ENCODE measurements around the gene SLC12A7.

The SLC12A7 gene

GRCh38 chr5:1107167-1108022 is 4.5 kb downstream of the SLC12A7 start:
- Histone ChIP-seq H3K9ac (ENCODE audit: low read depth, low read length, poor library complexity, severe bottlenecking) (no peak overlapping the region), H3K4me2 (ENCODE audit: low read depth, low read length, poor library complexity, severe bottlenecking) (peak overlapping the region; percentile 5), H3K9me2 (replicated peaks; ENCODE audit: low read depth, low read length) (no peaks in the 10 kb centered on the region), H3K27me3 (ENCODE audit: insufficient read depth, low read length, poor library complexity, severe bottlenecking) (no peaks in the 10 kb centered on the region), H3K4me1 (ENCODE audit: insufficient read depth, low read length, poor library complexity, severe bottlenecking) (peaks cover 50% of the 10 kb centered on the region), H3K79me2 (ENCODE audit: insufficient read depth, low read length) (peaks cover 45% of the 10 kb centered on the region; the same call in 1 of the 2 replicates), H3K36me3 (ENCODE audit: insufficient read depth, low read length) (no peaks in the 10 kb centered on the region), H3F3A (ENCODE audit: low read depth) (no peaks in the 10 kb centered on the region), H4K20me1 (ENCODE audit: insufficient read depth, low read length, poor library complexity, severe bottlenecking) (no peaks in the 10 kb centered on the region), H3K4me3 (ENCODE audit: low read length, poor library complexity, severe bottlenecking) (no peak overlapping the region), H3K9me3 (ENCODE audit: insufficient read depth, low read depth, low read length) (no peaks in the 10 kb centered on the region), H2AFZ (ENCODE audit: low read length) (no peak overlapping the region)
- TF ChIP-seq EZH2phosphoT487 (IDR thresholded peaks at IDR 0.05; ENCODE audit: borderline replicate concordance) (no peak), CTCF (conservative IDR thresholded peaks at IDR 0.05; ENCODE audit: low read length) (peak; percentile 36)

- no peaks in the 10 kb centered on the region for H4K20me1 ChIP-seq (ENCODE audit: insufficient read depth, low read length, poor library complexity, severe bottlenecking)
- H3K4me2 ChIP-seq (ENCODE audit: low read depth, low read length, poor library complexity, severe bottlenecking): peak overlapping the region; percentile 56
- peak overlapping the region; percentile 11 for H3K9ac ChIP-seq (ENCODE audit: low read depth, low read length, poor library complexity, severe bottlenecking)
- H3K27me3 ChIP-seq (ENCODE audit: insufficient read depth, low read length, poor library complexity, severe bottlenecking): no peaks in the 10 kb centered on the region
- no peaks in the 10 kb centered on the region for H3K36me3 ChIP-seq (ENCODE audit: insufficient read depth, low read length)
- no peaks in the 10 kb centered on the region for H3F3A ChIP-seq (ENCODE audit: low read depth)
- H3K4me3 ChIP-seq (ENCODE audit: low read length, poor library complexity, severe bottlenecking): peak overlapping the region; percentile 66
- TF ChIP-seq EZH2phosphoT487 (IDR thresholded peaks at IDR 0.05; ENCODE audit: borderline replicate concordance) (no peak), CTCF (conservative IDR thresholded peaks at IDR 0.05; ENCODE audit: low read length) (no peak)
- H2AFZ ChIP-seq (ENCODE audit: low read length): no peak overlapping the region
- no peaks in the 10 kb centered on the region for H3K9me2 ChIP-seq (replicated peaks; ENCODE audit: low read depth, low read length)
- no peaks in the 10 kb centered on the region for H3K9me3 ChIP-seq (ENCODE audit: insufficient read depth, low read depth, low read length)
- H3K4me1 ChIP-seq (ENCODE audit: insufficient read depth, low read length, poor library complexity, severe bottlenecking): peaks cover 50% of the 10 kb centered on the region
- H3K79me2 ChIP-seq (ENCODE audit: insufficient read depth, low read length): peaks cover 52% of the 10 kb centered on the region; the same call in 1 of the 2 replicates
Observed at GRCh38 chr5:1106385-1107166, 5.3 kb downstream of the SLC12A7 start.

GRCh38 chr5:1105350-1106265 is 6.3 kb downstream of the SLC12A7 start:
- Histone ChIP-seq H3K4me2 (ENCODE audit: low read depth, low read length, poor library complexity, severe bottlenecking) (peak overlapping the region; percentile 56), H3K9me2 (replicated peaks; ENCODE audit: low read depth, low read length) (no peaks in the 10 kb centered on the region), H3K4me3 (ENCODE audit: low read length, poor library complexity, severe bottlenecking) (peak overlapping the region; percentile 66), H3K36me3 (ENCODE audit: insufficient read depth, low read length) (no peaks in the 10 kb centered on the region), H4K20me1 (ENCODE audit: insufficient read depth, low read length, poor library complexity, severe bottlenecking) (no peaks in the 10 kb centered on the region), H3K27me3 (ENCODE audit: insufficient read depth, low read length, poor library complexity, severe bottlenecking) (no peaks in the 10 kb centered on the region), H3F3A (ENCODE audit: low read depth) (no peaks in the 10 kb centered on the region), H2AFZ (ENCODE audit: low read length) (no peak overlapping the region), H3K9ac (ENCODE audit: low read depth, low read length, poor library complexity, severe bottlenecking) (peak overlapping the region; percentile 69), H3K79me2 (ENCODE audit: insufficient read depth, low read length) (peaks cover 45% of the 10 kb centered on the region; the same call in 1 of the 2 replicates), H3K9me3 (ENCODE audit: insufficient read depth, low read depth, low read length) (no peaks in the 10 kb centered on the region), H3K4me1 (ENCODE audit: insufficient read depth, low read length, poor library complexity, severe bottlenecking) (peaks cover 47% of the 10 kb centered on the region)
- TF ChIP-seq EZH2phosphoT487 (IDR thresholded peaks at IDR 0.05; ENCODE audit: borderline replicate concordance) (no peak), CTCF (conservative IDR thresholded peaks at IDR 0.05; ENCODE audit: low read length) (no peak)

Measured in Loucy (cell line).